Sigmoid colon (tissue), 7 donors: ENCODE measurements around the gene SMARCAL1. TPM values are rescaled to one million over a fixed set of nuclear protein-coding genes. Genes with fewer than 3 reads are reported as not detected.
A peak's percentile ranks its signal among the peaks of the same experiment; 100 is the strongest.

Source experiments
- DNase-seq: peaks from one replicate; pipeline ENCODE4 v3.0.0-alpha.2; 2019
- H3K27ac ChIP-seq, 4 donors: fragments of 200-600 bp; sonication (generic); one replicate each; pipeline ENCODE4 v1.5.1; 2016 to 2019; ENCODE audit warnings: mild to moderate bottlenecking in 1 of 4
- H3K27me3 ChIP-seq, 3 donors: fragments of 200-600 bp; sonication (generic); one replicate each; pipeline ENCODE4 v1.5.1; 2019; ENCODE audit warnings: mild to moderate bottlenecking in 1 of 3
- H3K36me3 ChIP-seq, 4 donors: fragments of 200-600 bp; sonication (generic); one replicate each; pipeline ENCODE4 v1.5.1; 2016 to 2019
- H3K4me1 ChIP-seq, 4 donors: fragments of 200-600 bp; sonication (generic); one replicate each; pipeline ENCODE4 v1.5.1; 2017 to 2019
- H3K4me3 ChIP-seq, 4 donors: fragments of 200-600 bp; sonication (generic); one replicate each; pipeline ENCODE4 v1.5.1; 2017 to 2019; ENCODE audit warnings: mild to moderate bottlenecking in 2 of 4, moderate library complexity in 1 of 4
- H3K9me3 ChIP-seq, 4 donors: fragments of 200-600 bp in 3 of 4; sonication (generic) in 3 of 4; one replicate each; pipeline versions ENCODE4 v1.5.1 to v1.6.1; 2013 to 2019
- EP300 ChIP-seq, 4 donors: sonication (generic); formaldehyde crosslinking; IDR thresholded peaks; one replicate each; pipeline ENCODE4 v1.6.1; 2017; ENCODE audit warnings: antibody characterized with exemption in 4 of 4
- POLR2A ChIP-seq, 2 donors: fragments of 450-650 bp; IDR thresholded peaks; one replicate each; pipeline ENCODE4 v1.6.1; 2016; ENCODE audit warnings: antibody characterized with exemption in 2 of 2, mild to moderate bottlenecking in 2 of 2, moderate library complexity in 2 of 2
- POLR2AphosphoS5 ChIP-seq, 4 donors: sonication (generic); formaldehyde crosslinking; IDR thresholded peaks; one replicate each; pipeline ENCODE4 v1.6.1; 2017; ENCODE audit warnings: antibody characterized with exemption in 4 of 4
- WGBS, 2 donors: extraction: QIAGEN DNeasy Blood & Tissue Kit; methylation state at CpG; one replicate each; pipeline ENCODE4 v1.1.7; 2013; 5-methylcytosine and 5-hydroxymethylcytosine counted together
- intact Hi-C: fragments of 100-400 bp; cut with DNase I; formaldehyde crosslinking; loops from one replicate; pipeline ENCODE4 v1.15.1; 2023
- polyA plus RNA-seq, 3 donors: library from polyadenylated mRNA; stranded (reverse); fragments of 200-250 nt; gene quantifications; one replicate each; pipeline ENCODE4 v1.2.3, GENCODE V29; 2013
- total RNA-seq, 4 donors: library from RNA; depleted of rRNA; stranded (reverse); fragments of >200 nt; gene quantifications; one replicate each; pipeline ENCODE4 v1.1.0, GENCODE V29; 2016
- TF ChIP-seq, protein P1 (sequence below), 4 experiments: fragments of 450-650 bp in 3 of 4; fragments of 200-600 bp in 1 of 4; IDR thresholded peaks; one replicate each; pipeline ENCODE4 v1.5.1; 2016 to 2019; ENCODE audit warnings: antibody characterized with exemption in 4 of 4, mild to moderate bottlenecking in 3 of 4, moderate library complexity in 2 of 4
- donor health status: healthy with polysubstance abuse.
- donor health status: Bipolar disorder and iron deficiency.
- donor health status: healthy.

Gene SMARCAL1
- total and polyA plus RNA-seq, 7 donors = 7.5 to 21.3 (median 12.3) TPM

DNA sequence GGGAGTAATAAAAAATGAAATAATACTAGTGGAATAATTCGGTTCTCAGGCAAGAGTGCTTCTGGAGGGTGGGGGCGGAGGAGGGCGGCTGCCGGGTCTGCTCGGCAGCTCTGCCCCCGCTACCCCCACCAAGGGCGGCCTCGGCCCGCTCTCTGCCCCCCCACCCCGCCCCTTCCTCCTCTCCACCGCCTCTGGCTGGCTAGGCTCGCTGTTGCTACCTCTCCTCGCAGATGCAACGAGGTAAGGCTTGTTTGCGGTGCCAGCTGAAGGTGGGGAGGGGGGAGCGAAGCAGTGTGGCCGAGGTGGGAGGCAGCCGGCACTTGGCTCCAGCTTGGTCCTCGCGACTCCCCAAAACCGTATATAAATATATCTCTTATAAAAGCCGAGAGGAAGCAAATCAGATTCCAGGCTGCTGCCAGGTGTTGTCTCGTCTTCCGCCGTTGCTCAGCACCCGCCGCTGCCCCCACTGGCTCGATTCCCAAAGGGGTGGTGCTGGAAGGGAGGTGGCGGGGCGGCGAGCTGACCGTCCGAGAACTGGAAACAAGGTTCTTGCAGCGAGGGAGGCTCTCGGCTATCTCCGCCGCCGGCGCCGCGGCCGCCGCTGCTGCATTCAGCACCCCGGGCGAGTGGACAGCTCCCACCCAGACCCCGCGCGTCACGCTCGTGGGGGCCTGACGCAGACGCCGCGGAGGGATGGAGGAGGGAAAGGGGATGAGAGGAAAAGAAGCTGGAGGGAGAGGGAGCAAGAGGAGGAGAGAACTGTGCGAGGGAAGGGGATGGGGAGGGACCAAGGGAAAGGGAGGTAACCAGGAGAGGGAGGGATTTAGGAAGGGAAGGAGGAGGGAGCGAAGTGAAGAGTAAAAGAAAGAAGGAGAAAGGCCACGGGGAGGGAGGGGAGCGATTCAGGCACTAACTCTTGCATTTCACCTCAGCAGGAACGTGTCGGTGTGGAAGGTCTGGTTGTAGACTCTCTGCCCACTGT, 40.3 kb upstream of the SMARCAL1 start, which contains the start of gene MARCHF4:
Gene MARCHF4, minus strand, starts transcription at position 763 of the 982 bp plus-strand sequence. CDS start 2,223 bp downstream, outside the sequence.
- Histone ChIP-seq H3K9me3 (no peaks in the 10 kb centered on the region), H3K27me3 (peaks cover 19 to 66% (median 47%) of the 10 kb centered on the region in 3 donors), H3K4me1 (peaks cover 0 to 17% (median 13%) of the 10 kb centered on the region in 4 donors), H3K36me3 (no peaks in the 10 kb centered on the region), H3K4me3 (peak within 1 kb of the TSS in 3 of 4 donors; percentile 0 to 31 (median 7)), H3K27ac (no peak within 1 kb of the TSS)
- intact Hi-C loops = no loop called here
- TF ChIP-seq EP300 (IDR thresholded peaks at IDR 0.05) = no peak
- TF ChIP-seq POLR2A (IDR thresholded peaks at IDR 0.05) = no peak
- TF ChIP-seq, protein P1, sequence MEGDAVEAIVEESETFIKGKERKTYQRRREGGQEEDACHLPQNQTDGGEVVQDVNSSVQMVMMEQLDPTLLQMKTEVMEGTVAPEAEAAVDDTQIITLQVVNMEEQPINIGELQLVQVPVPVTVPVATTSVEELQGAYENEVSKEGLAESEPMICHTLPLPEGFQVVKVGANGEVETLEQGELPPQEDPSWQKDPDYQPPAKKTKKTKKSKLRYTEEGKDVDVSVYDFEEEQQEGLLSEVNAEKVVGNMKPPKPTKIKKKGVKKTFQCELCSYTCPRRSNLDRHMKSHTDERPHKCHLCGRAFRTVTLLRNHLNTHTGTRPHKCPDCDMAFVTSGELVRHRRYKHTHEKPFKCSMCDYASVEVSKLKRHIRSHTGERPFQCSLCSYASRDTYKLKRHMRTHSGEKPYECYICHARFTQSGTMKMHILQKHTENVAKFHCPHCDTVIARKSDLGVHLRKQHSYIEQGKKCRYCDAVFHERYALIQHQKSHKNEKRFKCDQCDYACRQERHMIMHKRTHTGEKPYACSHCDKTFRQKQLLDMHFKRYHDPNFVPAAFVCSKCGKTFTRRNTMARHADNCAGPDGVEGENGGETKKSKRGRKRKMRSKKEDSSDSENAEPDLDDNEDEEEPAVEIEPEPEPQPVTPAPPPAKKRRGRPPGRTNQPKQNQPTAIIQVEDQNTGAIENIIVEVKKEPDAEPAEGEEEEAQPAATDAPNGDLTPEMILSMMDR (IDR thresholded peaks at IDR 0.05) = no peak
- no peak for TF ChIP-seq POLR2AphosphoS5 (IDR thresholded peaks at IDR 0.05)
- DNase-seq = peak; percentile 74
- WGBS, 2 donors = 1 to 3% methylated on average over 60 of the region's 60 CpGs

DNA sequence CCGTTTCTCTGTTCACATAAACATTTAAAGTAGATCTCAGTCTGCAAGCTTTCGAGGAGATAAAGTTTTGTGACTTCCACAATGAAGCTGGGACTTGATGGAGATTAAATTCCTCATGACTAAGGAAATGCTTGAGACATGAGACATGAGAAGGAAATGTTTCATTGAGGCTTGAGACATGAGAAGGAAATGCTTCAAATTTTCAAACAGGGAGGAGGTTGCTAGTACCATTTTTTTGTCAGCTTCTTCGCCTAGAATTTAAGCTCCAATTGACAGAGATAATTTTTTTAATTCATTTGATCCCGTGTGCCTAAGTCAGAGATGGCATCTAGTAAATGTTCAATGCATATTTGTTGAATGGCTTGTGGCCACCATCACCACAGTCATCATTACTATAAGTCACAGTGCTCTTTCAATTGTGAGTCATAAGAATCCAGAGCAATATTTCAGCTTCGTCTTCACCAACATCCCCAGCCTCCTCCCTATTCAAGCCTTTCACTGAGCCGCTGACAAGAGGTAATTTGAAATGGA, 39.5 kb upstream of the SMARCAL1 start:
- H3K9me3 ChIP-seq = no peaks in the 10 kb centered on the region
- TF ChIP-seq POLR2AphosphoS5 (IDR thresholded peaks at IDR 0.05) (no peak), EP300 (IDR thresholded peaks at IDR 0.05) (no peak), POLR2A (IDR thresholded peaks at IDR 0.05) (no peak)
- TF ChIP-seq, protein P1 (IDR thresholded peaks at IDR 0.05) = no peak
- H3K27ac ChIP-seq = no peak overlapping the region
- H3K27me3 ChIP-seq = peaks cover 19 to 65% (median 47%) of the 10 kb centered on the region in 3 donors
- DNase-seq = no peak
- H3K4me1 ChIP-seq = peaks cover 0 to 17% (median 13%) of the 10 kb centered on the region in 4 donors
- no peaks in the 10 kb centered on the region for H3K36me3 ChIP-seq
- intact Hi-C loops = no loop called here
- 39 to 41% methylated on average over 6 of the region's 6 CpGs for WGBS, 2 donors
- H3K4me3 ChIP-seq = no peak overlapping the region

DNA sequence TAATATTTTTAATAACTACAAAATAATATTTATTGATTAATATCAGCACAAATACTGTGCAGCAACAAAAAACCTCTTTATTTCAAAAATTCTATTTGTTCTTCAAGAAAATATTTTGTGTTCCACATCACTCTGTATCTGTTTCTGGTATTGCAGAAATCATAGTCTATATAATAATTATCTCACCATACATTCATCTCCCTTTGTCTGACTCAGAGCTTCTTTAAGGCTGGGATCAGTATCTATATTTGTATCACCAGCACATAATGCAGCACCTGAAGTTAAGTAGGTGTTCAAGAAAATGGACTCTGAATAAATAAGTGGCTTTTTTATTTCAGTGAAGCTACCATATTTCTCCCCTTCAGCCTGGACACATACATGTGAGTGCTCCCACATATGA, 38.4 kb upstream of the SMARCAL1 start:
- Histone ChIP-seq H3K27ac (no peak overlapping the region), H3K27me3 (peaks cover 19 to 54% (median 44%) of the 10 kb centered on the region in 3 donors), H3K4me3 (no peak overlapping the region), H3K4me1 (peaks cover 0 to 17% (median 13%) of the 10 kb centered on the region in 4 donors), H3K9me3 (no peaks in the 10 kb centered on the region), H3K36me3 (no peaks in the 10 kb centered on the region)
- TF ChIP-seq POLR2A (IDR thresholded peaks at IDR 0.05) (no peak), POLR2AphosphoS5 (IDR thresholded peaks at IDR 0.05) (no peak), EP300 (IDR thresholded peaks at IDR 0.05) (no peak)
- TF ChIP-seq, protein P1 (IDR thresholded peaks at IDR 0.05) = no peak
- intact Hi-C loops = no loop called here
- no peak for DNase-seq

DNA sequence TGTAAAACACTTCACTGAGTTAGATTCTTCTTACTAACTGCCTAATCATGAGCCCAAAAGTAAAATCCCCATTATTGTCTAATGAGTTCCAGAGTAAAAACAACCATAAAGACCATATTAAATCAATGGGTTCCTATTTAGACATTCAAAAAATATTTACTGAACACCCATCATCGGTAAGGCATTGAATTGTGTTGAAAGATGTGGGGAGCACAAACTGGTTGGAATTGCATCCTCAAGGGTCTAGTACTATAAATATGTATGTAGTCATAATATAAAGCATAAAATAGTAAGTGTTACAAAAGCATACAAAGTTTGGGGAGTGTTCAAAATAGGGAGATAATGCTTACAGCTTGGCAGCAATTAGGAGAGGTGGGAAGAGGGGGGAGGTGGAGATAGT, 37.0 kb upstream of the SMARCAL1 start:
- TF ChIP-seq POLR2AphosphoS5 (IDR thresholded peaks at IDR 0.05) = no peak
- no peak for TF ChIP-seq EP300 (IDR thresholded peaks at IDR 0.05)
- TF ChIP-seq, protein P1 (IDR thresholded peaks at IDR 0.05) = no peak
- no peak for TF ChIP-seq POLR2A (IDR thresholded peaks at IDR 0.05)
- Histone ChIP-seq H3K4me1 (peaks cover 0 to 17% (median 13%) of the 10 kb centered on the region in 4 donors), H3K9me3 (no peaks in the 10 kb centered on the region), H3K27ac (no peak overlapping the region), H3K36me3 (no peaks in the 10 kb centered on the region), H3K4me3 (no peak overlapping the region), H3K27me3 (peaks cover 12 to 40% (median 34%) of the 10 kb centered on the region in 3 donors)
- 83 to 87% methylated on average over 1 of the region's 1 CpG for WGBS, 2 donors
- no peak for DNase-seq
- intact Hi-C loops = no loop called here
